Retinal pigment epithelial cell (primary cell): ENCODE data around the gene CCER1.

Experiments
- DNase-seq: peaks from one replicate; pipeline ENCODE4 v3.0.0-alpha.2; 2010; ENCODE audit warnings: low read depth
- H3K4me3 ChIP-seq: 2 replicates; pipeline ENCODE4 v1.5.1; 2011; ENCODE audit warnings: mild to moderate bottlenecking, low read length, control low read depth, moderate library complexity
- CTCF ChIP-seq: conservative IDR thresholded peaks from 2 replicates; pipeline ENCODE4 v1.5.1; 2011; ENCODE audit warnings: low read depth, low read length, control low read depth, inconsistent platforms

CCER1 gene

GRCh38 chr12:90959032-90959431, 4.1 kb upstream of the CCER1 start:
- H3K4me3 ChIP-seq: no peak overlapping the region
- no peak for TF ChIP-seq CTCF
- no peak for DNase-seq

DNA sequence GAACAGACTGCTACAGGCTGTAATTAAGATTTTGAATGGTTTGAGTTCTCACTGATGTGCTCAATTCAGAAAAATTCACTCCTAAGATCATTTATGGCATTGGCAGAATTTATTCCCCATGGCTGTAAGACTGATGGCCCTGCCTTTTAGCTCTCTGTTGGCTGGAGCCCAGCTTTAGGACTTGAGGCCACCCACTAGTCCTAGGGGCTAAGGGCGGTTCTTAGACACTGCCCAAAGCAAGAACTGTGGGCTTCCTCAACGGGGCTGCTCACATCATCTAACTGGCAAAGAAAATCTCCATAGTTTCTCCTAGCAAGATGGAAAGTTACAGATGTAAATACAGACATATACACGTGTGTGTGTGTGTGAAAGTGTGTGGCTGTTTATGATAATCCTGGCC, 3.4 kb upstream of the CCER1 start:
- no peak for DNase-seq
- H3K4me3 ChIP-seq: no peak overlapping the region
- no peak for TF ChIP-seq CTCF

DNA sequence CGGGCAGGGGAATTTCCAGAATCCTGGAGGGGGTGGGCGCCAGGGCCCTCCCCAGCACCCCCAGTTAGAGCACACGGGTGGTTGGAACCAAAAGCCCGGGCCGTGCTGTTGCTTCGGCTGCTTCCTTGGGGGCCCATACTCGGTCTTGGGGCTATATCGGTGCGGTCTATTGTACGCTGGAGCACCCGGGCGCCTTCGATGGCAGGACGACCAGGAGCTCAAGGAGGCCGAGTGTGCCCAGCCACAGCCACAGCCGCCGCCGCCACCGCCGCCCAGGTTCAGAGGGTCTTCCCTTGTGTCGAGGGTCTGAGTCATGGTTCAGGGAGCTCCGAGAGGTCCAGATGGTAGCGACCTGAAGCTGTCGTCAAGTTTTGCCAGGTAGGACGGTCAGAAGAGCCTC, 548 bp downstream of the CCER1 start:
- H3K4me3 ChIP-seq: no peak overlapping the region
- TF ChIP-seq CTCF: no peak
- no peak for DNase-seq

GRCh38 chr12:90953956-90954421, 987 bp downstream of the CCER1 start:
- no peak overlapping the region for H3K4me3 ChIP-seq
- peak; percentile 21 for TF ChIP-seq CTCF
- DNase-seq: no peak

DNA sequence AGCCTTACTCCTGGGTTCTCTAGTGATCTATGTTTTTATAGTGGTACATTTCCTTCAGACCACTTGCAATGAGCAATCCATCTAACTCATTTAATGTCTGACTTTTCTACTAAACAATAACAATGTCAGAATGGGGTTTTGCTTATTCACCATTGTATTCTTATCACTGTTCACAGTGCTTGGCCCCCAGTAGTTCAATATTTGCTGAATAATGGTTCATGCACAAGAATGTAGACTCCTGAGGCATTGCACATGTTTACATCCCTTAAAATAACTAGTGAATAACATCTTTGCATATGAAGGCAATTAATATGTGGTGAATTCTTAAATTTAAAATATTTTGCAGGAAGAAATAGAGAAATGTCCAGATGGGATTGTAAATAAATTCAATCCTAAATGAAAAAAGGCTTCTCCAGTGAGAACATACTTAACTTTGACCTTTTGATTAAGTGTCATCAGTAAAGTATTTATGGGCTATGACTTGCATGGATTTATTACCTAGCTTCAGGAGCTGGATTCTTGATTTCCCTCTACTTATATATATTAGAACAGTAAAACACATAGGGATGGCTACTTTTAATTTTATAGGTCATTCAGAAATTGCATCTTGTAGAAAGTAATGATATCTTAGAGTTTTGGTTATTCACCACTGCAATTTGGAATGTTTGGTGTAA, 3.4 kb downstream of the CCER1 start:
- DNase-seq: no peak
- no peak overlapping the region for H3K4me3 ChIP-seq
- no peak for TF ChIP-seq CTCF

GRCh38 chr12:90947869-90948268, 7.1 kb downstream of the CCER1 start:
- H3K4me3 ChIP-seq: no peak overlapping the region
- no peak for DNase-seq
- TF ChIP-seq CTCF: no peak

DNA sequence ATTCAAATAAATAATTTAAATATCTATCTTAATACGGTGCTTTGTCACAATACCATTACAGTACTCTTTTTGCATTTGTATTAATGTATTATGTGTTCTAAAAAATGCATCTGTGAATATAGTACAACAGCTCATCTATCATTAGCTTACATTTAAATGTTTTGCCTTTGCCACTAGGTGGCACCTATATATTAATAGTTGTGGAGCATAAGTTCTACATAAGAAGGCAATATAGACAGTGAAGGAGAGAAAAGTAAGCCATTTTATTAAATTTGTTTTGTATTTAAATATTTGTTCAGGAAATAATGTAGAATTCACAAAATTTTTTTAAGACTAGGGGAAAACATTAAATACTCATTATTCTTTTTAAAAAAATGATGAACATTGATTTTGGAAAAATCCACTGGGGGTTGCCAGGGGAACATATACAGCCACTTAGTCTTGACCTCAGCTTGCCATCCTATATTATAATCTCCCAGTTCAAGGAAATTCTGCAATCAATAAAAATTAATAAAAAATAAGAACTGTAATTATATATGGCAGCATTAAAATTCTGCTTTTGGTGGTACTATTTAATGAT, 9.8 kb downstream of the CCER1 start:
- H3K4me3 ChIP-seq: no peak overlapping the region
- peak; percentile 45 for TF ChIP-seq CTCF
- DNase-seq: no peak
